ENCODE measurements around the gene ING4. TPM values are rescaled to one million over a fixed set of nuclear protein-coding genes. Genes with fewer than 3 reads are reported as not detected.
A peak's percentile ranks its signal among the peaks of the same experiment; 100 is the strongest.
"Not testable (repeated sequence)": the region's sequence is repeated elsewhere in the genome, so short reads cannot be mapped to it uniquely, and the experiment has no call there.

The ING4 gene
- total RNA-seq: 10 to 100 TPM; 45.1 to 58.3 (median 49.9) TPM

- intact Hi-C loops (cut with DNase I): loop anchor here (2.0 to 5.0 kb wide), 2 partner anchors 26 to 59 kb away; partner anchors contain the start of genes COPS7A and ZNF384
- peak within 1 kb of the TSS; percentile 74 to 88 (median 82) for H3K4me3 ChIP-seq
- peak; percentile 99 for DNase-seq (ENCODE audit: extremely low spot score)
- H3K27ac ChIP-seq (replicated peaks in 1 of 4): peak within 1 kb of the TSS; percentile 77 to 84 (median 82)
- peak in 1 of 3 experiments; percentile 4 for TF ChIP-seq CTCF (IDR thresholded peaks at IDR 0.05)
- no peak for TF ChIP-seq POLR2A (IDR thresholded peaks at IDR 0.05; ENCODE audit: low read depth)
- TF ChIP-seq POLR2AphosphoS5 (IDR thresholded peaks at IDR 0.05): peak; percentile 78 to 84
- no peak for TF ChIP-seq EP300 (IDR thresholded peaks at IDR 0.05)
- no peaks in the 10 kb centered on the region for H3K27me3 ChIP-seq
- H3K9me3 ChIP-seq: no peaks in the 10 kb centered on the region
- peaks cover 13 to 40% (median 21%) of the 10 kb centered on the region in 4 donors for H3K4me1 ChIP-seq
- H3K36me3 ChIP-seq: peaks cover 17 to 35% (median 25%) of the 10 kb centered on the region in 4 donors
- 2% methylated on average over 30 of the region's 37 CpGs for WGBS
Observed at GRCh38 chr12:6662906-6663742, at the start of gene ING4. ING4 (minus strand) TSS chr12:6663119; CDS start chr12:6663101, 18 bp downstream.

DNA sequence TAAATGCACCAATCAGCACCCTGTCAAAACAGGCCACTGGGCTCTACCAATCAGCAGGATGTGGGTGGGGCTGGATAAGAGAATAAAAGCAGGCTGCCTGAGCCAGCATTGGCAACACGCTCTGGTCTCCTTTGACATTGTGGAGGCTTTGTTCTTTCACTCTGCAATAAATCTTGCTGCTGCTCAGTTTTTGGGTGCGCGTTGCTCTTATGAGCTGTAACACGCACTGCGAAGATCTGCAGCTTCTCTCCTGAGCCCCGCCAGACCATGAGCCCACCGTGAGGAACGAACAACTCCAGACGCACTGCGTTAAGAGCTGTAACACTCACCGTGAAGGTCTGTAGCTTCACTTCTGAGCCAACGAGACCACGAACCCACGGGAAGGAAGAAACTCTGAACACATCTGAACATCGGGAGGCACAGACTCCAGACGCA, 46.1 kb upstream of the ING4 start:
- Histone ChIP-seq H3K4me1 (no peaks in the 10 kb centered on the region), H3K27me3 (peaks cover 0 to 79% (median 5%) of the 10 kb centered on the region in 4 donors), H3K4me3 (no peak overlapping the region), H3K9me3 (no peaks in the 10 kb centered on the region), H3K36me3 (no peaks in the 10 kb centered on the region), H3K27ac (replicated peaks in 1 of 4) (no peak overlapping the region)
- TF ChIP-seq POLR2A (IDR thresholded peaks at IDR 0.05; ENCODE audit: low read depth): no peak
- TF ChIP-seq CTCF (IDR thresholded peaks at IDR 0.05): no peak
- TF ChIP-seq EP300 (IDR thresholded peaks at IDR 0.05): no peak
- no peak for TF ChIP-seq POLR2AphosphoS5 (IDR thresholded peaks at IDR 0.05)
- WGBS: 87% methylated on average over 15 of the region's 16 CpGs
- intact Hi-C loops (cut with DNase I): no loop called here
- DNase-seq (ENCODE audit: extremely low spot score): no peak

DNA sequence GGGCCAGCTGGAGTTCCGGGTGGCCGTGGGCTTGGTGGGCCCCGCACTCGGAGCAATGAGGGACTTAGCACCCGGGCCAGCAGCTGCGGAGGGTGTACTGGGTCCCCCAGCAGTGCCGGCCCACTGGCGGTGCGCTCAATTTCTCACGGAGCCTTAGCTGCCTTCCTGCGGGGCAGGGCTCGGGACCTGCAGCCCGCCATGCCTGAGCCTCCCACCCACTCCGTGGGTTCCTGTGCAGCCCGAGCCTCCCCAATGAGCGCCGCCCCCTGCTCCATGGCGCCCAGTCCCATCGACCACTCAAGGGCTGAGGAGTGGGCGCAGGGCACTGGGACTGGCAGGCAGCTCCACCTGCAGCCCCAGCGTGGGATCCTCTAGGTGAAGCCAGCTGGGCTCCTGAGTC, 45.4 kb upstream of the ING4 start:
- H3K9me3 ChIP-seq; intact Hi-C loops (cut with DNase I); H3K4me3 ChIP-seq; H3K36me3 ChIP-seq; DNase-seq (ENCODE audit: extremely low spot score); H3K27ac ChIP-seq (replicated peaks in 1 of 4); H3K4me1 ChIP-seq: not testable (repeated sequence)
- peaks cover 0 to 80% (median 8%) of the 10 kb centered on the region in 4 donors for H3K27me3 ChIP-seq
- WGBS: 82% methylated on average over 14 of the region's 21 CpGs

GRCh38 chr12:6703631-6704030, 40.7 kb upstream of the ING4 start:
- H3K9me3 ChIP-seq: no peaks in the 10 kb centered on the region
- peaks cover 13 to 21% (median 18%) of the 10 kb centered on the region in 4 donors for H3K4me1 ChIP-seq
- 21% methylated on average over 9 of the region's 10 CpGs for WGBS
- no peak overlapping the region for H3K27ac ChIP-seq (replicated peaks in 1 of 4)
- H3K27me3 ChIP-seq: peaks cover 4 to 97% (median 39%) of the 10 kb centered on the region in 4 donors
- no peaks in the 10 kb centered on the region for H3K36me3 ChIP-seq
- TF ChIP-seq CTCF (IDR thresholded peaks at IDR 0.05) (no peak), POLR2A (IDR thresholded peaks at IDR 0.05; ENCODE audit: low read depth) (no peak), POLR2AphosphoS5 (IDR thresholded peaks at IDR 0.05) (no peak), EP300 (IDR thresholded peaks at IDR 0.05) (no peak)
- no peak overlapping the region for H3K4me3 ChIP-seq
- intact Hi-C loops (cut with DNase I): no loop called here
- no peak for DNase-seq (ENCODE audit: extremely low spot score)

GRCh38 chr12:6701078-6701768, 38.3 kb upstream of the ING4 start:
- TF ChIP-seq POLR2AphosphoS5 (IDR thresholded peaks at IDR 0.05): no peak
- no peak for TF ChIP-seq EP300 (IDR thresholded peaks at IDR 0.05)
- TF ChIP-seq CTCF (IDR thresholded peaks at IDR 0.05): no peak
- no peak for TF ChIP-seq POLR2A (IDR thresholded peaks at IDR 0.05; ENCODE audit: low read depth)
- peak overlapping the region; percentile 52 to 78 (median 56) for H3K4me3 ChIP-seq

More at GRCh38 chr12:6701078-6701768, 38.3 kb upstream of the ING4 start:
- H3K4me1 ChIP-seq: peaks cover 13 to 21% (median 18%) of the 10 kb centered on the region in 4 donors
- H3K27me3 ChIP-seq: peaks cover 4 to 99% (median 46%) of the 10 kb centered on the region in 4 donors
- intact Hi-C loops (cut with DNase I): no loop called here
- H3K27ac ChIP-seq (replicated peaks in 1 of 4): no peak overlapping the region
- WGBS: 74% methylated on average over 4 of the region's 13 CpGs
- no peaks in the 10 kb centered on the region for H3K9me3 ChIP-seq
- no peaks in the 10 kb centered on the region for H3K36me3 ChIP-seq
- DNase-seq (ENCODE audit: extremely low spot score): no peak

Data from esophagus muscularis mucosa (tissue), 4 donors.